GM12865 (cell line): ENCODE measurements around the gene SCGB1C2.

ENCODE experiments used
- DNase-seq: peaks from one replicate; pipeline ENCODE4 v3.0.0; 2010; ENCODE audit warnings: low read depth
- H3K4me3 ChIP-seq: 2 replicates; pipeline ENCODE4 v1.5.1; 2011; ENCODE audit warnings: mild to moderate bottlenecking, low read depth, low read length, control low read depth
- CTCF ChIP-seq: IDR thresholded peaks from 2 replicates; pipeline ENCODE4 v1.5.1; 2011; ENCODE audit warnings: low read length, control low read depth, low read depth, inconsistent platforms; ENCODE audit not compliant: insufficient read depth; ENCODE audit errors: missing control alignments

Gene SCGB1C2

DNA sequence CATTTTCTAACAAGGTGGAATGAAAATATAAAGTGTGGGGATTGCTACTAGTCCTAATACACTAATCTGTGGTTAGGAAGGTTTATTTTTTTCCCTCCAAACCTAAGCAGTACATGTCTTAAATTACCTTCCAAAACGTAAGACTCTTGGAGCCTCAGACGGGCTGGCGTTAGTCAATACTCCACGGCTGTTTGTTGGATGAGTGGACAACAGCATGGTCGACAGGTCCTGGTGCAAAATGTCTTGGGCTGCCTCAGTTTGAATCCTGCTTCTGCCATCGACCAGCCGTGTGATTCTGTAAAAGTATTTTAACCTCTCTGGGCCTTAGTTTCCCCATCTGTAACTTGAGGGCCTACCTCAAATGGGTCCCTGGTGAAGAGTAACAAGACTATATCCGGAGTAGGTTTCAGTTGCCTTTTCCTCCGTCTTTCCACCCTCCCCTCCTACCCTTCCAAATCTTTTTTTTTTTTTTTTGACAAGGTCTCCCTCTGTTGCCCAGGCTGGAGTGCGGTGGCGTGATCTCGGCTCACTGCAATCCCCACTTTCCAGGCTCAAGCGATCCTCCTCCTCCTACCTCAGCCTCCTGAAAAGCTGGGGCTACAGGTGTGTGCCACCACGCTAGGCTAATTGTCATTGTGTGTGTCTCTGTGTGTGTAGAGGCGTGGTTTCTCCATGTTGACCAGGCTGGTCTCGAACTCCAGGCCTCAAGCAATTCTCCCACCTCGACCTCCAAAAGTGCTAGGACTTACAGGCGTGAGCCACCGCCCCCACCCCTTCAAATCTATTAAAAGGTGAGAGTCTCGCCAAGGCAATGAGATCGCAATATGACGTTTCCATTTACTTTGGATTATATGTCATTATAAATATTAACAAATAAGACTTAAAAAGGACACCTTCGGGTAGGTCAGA lies 5.8 kb downstream of the SCGB1C2 start:
- DNase-seq: no peak
- no peak overlapping the region for H3K4me3 ChIP-seq
- no peak for TF ChIP-seq CTCF

DNA sequence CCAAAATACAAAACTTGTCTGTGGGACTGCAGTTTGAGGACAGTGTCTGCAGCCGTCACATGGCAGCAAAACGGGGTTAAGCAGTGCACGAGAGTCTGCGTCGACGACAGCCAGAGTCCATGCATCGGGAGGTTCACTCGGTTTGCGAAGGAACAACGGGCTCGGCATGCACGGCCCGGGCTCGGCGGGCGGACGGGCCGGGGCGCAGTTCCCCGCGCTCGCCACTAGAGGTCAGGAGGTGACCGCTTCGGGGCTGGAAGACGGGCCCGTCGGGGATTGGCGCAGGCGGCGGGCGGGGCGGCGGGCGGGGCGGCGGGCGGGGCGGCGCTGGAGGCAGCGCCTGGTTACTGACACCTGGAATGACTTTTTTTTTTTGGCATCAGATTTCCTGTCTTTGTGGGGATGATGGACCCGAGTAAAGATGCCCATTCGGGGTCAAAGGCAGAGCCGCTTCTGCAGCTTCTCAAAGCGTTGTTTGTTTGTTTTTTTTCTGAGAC lies 6.5 kb downstream of the SCGB1C2 start:
- peak; percentile 80 for TF ChIP-seq CTCF
- H3K4me3 ChIP-seq: no peak overlapping the region
- DNase-seq: peak; percentile 76

DNA sequence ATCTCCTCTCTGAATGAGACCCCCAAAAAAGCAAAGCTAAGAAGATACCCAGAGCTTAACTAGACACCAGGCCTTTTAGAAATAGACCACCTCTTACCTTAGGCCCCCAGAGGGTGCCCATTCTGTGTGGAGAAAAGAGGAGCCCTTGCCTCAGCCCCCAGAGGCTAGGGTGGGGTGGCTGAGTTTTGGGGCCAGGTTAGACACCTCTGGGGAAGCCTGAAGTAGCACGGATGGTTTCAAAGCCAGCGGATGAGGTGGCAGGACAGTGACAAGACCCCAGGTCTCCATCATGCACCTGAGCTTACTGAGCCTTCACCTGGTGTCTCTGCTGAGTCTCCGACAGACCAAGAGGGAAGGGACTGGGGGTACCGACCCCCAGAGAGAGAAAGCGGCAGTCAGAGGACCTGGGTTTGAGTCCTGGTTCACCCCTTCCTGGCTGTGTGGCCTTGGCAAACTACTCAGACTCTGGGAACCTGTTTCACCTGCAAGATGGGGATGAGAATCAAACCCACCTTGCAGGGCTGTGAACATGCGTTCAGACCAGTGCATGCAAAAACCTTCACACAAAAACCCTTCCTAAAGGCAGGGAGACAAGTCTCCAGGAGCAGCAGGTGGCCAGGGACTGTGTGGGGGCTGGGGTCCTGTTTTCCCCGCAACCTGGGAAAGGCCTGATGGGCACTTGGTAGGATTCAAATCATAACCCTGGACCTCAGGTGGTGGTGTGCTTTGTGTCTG lies 7.7 kb downstream of the SCGB1C2 start:
- DNase-seq: no peak
- no peak for TF ChIP-seq CTCF
- H3K4me3 ChIP-seq: no peak overlapping the region

DNA sequence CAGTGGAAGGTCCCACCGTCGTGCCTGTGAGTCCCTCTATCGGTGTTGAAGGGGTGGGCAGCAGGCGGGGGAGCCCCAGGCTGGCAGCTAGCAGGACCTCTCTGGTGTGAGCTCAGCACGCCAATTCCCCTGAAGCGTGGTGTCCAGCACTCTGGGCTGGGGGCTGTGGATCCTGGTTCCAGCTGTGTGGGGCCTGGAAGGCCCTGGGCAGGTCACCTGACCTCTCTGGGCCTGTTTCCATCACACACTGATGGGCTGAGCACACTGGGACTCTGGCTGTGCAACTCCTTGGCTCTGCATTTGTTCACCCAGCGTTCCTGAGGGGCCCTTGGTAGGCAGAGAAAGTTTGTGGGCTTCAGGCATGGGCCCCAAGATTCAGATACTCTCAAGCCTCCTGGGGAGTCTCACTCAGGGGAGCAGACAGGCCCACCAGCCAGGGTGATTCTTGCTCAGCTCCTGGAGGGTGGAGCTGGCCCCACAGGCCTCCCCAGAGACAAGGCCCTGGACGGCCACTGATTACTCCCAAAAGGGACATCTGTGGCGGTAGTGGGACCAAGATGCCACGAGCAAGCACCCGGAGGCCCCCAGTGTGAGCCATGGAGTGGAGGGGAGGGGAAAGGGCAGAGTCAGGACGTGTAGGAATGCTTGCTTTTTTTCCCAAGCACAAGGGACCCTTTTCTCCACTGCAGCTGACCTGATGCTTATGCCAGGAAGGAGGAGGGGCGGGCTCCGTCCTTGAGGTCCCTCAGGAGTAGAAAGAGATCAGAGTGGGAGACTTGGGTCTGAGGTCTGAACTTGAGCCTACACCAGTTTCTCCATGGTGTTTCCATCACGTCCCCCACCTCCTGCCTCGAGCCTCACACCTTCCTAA lies 8.5 kb downstream of the SCGB1C2 start:
- DNase-seq: no peak
- H3K4me3 ChIP-seq: no peak overlapping the region
- no peak for TF ChIP-seq CTCF

DNA sequence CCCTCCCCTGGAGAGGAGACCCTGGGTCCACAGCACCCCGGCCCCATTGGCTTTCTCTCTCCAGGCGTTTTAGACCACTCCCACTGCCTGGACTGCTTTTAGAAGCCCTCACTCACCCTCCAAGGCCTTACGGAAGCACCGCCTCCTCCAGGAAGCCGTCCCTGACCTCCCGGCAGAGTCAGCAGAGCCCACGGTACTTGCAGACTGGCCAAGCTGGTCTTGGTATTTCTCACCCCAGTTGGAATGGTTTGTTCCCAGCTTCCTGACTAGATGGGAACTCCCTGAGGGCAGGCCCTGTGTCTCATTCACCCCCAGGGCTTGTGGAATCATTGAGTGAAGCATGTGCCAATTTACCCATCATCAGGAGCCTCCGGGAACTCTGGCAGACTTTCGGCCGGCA lies 9.2 kb downstream of the SCGB1C2 start:
- no peak for DNase-seq
- H3K4me3 ChIP-seq: no peak overlapping the region
- no peak for TF ChIP-seq CTCF

- H3K4me3 ChIP-seq: no peak overlapping the region
- DNase-seq: no peak
- no peak for TF ChIP-seq CTCF
These were observed 9.8 kb downstream of the SCGB1C2 start for GRCh38 chr17:146983-147761.
